GM20431 (cell line): ENCODE measurements around the gene SLCO1A2.

ENCODE experiments used
- in situ Hi-C: fragments of 300-500 bp; cut with MseI, MboI; formaldehyde crosslinking; loops from one replicate; pipeline ENCODE4 v1.15.0; 2020; ENCODE audit warnings: low sequenced_read_pairs; ENCODE audit not compliant: unreplicated experiment

Gene SLCO1A2

GRCh38 chr12:21221072-21221471, 113.6 kb downstream of the SLCO1A2 start:
- in situ Hi-C loops: no loop called here

GRCh38 chr12:21220266-21220665, 114.5 kb downstream of the SLCO1A2 start:
- in situ Hi-C loops: no loop called here

GRCh38 chr12:21219206-21219605, 115.5 kb downstream of the SLCO1A2 start:
- in situ Hi-C loops: no loop called here
